A673 (cell line): ENCODE data around the gene DSE. TPM values are rescaled to one million over a fixed set of nuclear protein-coding genes. Genes with fewer than 3 reads are reported as not detected.
A peak's percentile ranks its signal among the peaks of the same experiment; 100 is the strongest.

Experiments
- BruUV-seq: library from RNA; stranded (reverse); fragments of 400-500 nt; replicated peaks from 2 replicates; lab custom pipeline; 2021; lab: Mats Ljungman, UMichigan
- CTCF ChIA-PET: fragments of 300-600 bp; sonication (Branson Sonifier 250); formaldehyde crosslinking; loops from one replicate; lab custom pipeline; 2022; ENCODE audit warnings: antibody characterized with exemption; lab: Charles Lee
- POLR2A ChIA-PET: fragments of 300-600 bp; sonication (Branson Sonifier 250); formaldehyde crosslinking; loops from one replicate; lab custom pipeline; 2022; ENCODE audit warnings: antibody characterized with exemption; ENCODE audit not compliant: low non-redundant PET; lab: Charles Lee
- DNase-seq: peaks from one replicate; pipeline ENCODE4 v3.0.0-alpha.2; 2015; ENCODE audit warnings: low spot score
- H3K27ac ChIP-seq: fragments of 200-600 bp; sonication (generic); 2 replicates; pipeline ENCODE4 v1.5.1; 2016; ENCODE audit warnings: mixed run types, low read depth, mild to moderate bottlenecking, mixed read lengths, antibody characterized with exemption, low read length; ENCODE audit not compliant: poor library complexity, severe bottlenecking
- H3K27me3 ChIP-seq: fragments of 200-600 bp; sonication (generic); replicated peaks from 2 replicates; pipeline ENCODE4 v1.6.1; 2017; ENCODE audit warnings: mixed run types, low read depth, mild to moderate bottlenecking, mixed read lengths, antibody characterized with exemption, low read length; ENCODE audit not compliant: insufficient read depth, poor library complexity
- H3K36me3 ChIP-seq: fragments of 200-600 bp; sonication (generic); 2 replicates; pipeline ENCODE4 v1.6.1; 2016; ENCODE audit warnings: mixed run types, mild to moderate bottlenecking, mixed read lengths, antibody characterized with exemption, low read length; ENCODE audit not compliant: insufficient read depth, poor library complexity, severe bottlenecking
- H3K4me1 ChIP-seq: fragments of 200-600 bp; sonication (generic); 2 replicates; pipeline ENCODE4 v1.6.1; 2017; ENCODE audit warnings: mixed run types, mild to moderate bottlenecking, mixed read lengths, antibody characterized with exemption, low read length; ENCODE audit not compliant: insufficient read depth, poor library complexity, severe bottlenecking
- H3K4me3 ChIP-seq: fragments of 200-600 bp; sonication (generic); 2 replicates; pipeline ENCODE4 v1.5.1; 2016; ENCODE audit warnings: low read depth, mixed run types, mild to moderate bottlenecking, mixed read lengths, low read length; ENCODE audit not compliant: poor library complexity, severe bottlenecking
- H3K9me3 ChIP-seq: fragments of 200-600 bp; sonication (generic); 2 replicates; pipeline ENCODE4 v1.6.1; 2016; ENCODE audit warnings: mixed run types, low read depth, mild to moderate bottlenecking, mixed read lengths, antibody characterized with exemption, low read length; ENCODE audit not compliant: poor library complexity, severe bottlenecking
- CTCF ChIP-seq: fragments of 300-800, 200-600 bp; sonication (generic); conservative IDR thresholded peaks from 2 replicates; pipeline ENCODE4 v1.5.1; 2017; ENCODE audit warnings: low read depth, mild to moderate bottlenecking, antibody characterized with exemption, low read length, moderate library complexity, mixed read lengths
- EZH2 ChIP-seq: fragments of 200-600 bp; sonication (generic); IDR thresholded peaks from 2 replicates; pipeline ENCODE4 v1.6.1; 2017; ENCODE audit warnings: borderline replicate concordance, low read depth, mild to moderate bottlenecking, mixed read lengths, antibody characterized with exemption, low read length; ENCODE audit not compliant: poor library complexity, severe bottlenecking
- intact Hi-C: fragments of 100-400 bp; cut with micrococcal nuclease; formaldehyde crosslinking; loops from one replicate; pipeline ENCODE4 v1.10.0; 2022; ENCODE audit not compliant: unreplicated experiment
- total RNA-seq: library from RNA; stranded (reverse); gene quantifications from 2 replicates; pipeline ENCODE4 v1.2.3, GENCODE V29; 2021

Gene DSE
- total RNA-seq, 1 experiment from 2014 or later, result 31.4 TPM

GRCh38 chr6:116461932-116462885, 91.5 kb downstream of the DSE start:
- DNase-seq, result peak; percentile 15
- H3K27ac ChIP-seq, result no peak overlapping the region
- intact Hi-C loops, result no loop called here
- no peaks in the 10 kb centered on the region for H3K4me1 ChIP-seq
- POLR2A ChIA-PET, result no interaction called here
- CTCF ChIA-PET, result no interaction called here
- no peaks in the 10 kb centered on the region for H3K36me3 ChIP-seq
- H3K9me3 ChIP-seq, result no peaks in the 10 kb centered on the region
- peaks cover 15% of the 10 kb centered on the region for H3K27me3 ChIP-seq
- no TSS peak for BruUV-seq
- TF ChIP-seq CTCF, result no peak
- no peak for TF ChIP-seq EZH2
- H3K4me3 ChIP-seq, result no peak overlapping the region

- no peaks in the 10 kb centered on the region for H3K9me3 ChIP-seq
- no peaks in the 10 kb centered on the region for H3K36me3 ChIP-seq
- CTCF ChIA-PET, result no interaction called here
- intact Hi-C loops, result no loop called here
- H3K4me1 ChIP-seq, result no peaks in the 10 kb centered on the region
- POLR2A ChIA-PET, result no interaction called here
- no TSS peak for BruUV-seq
- TF ChIP-seq EZH2, result no peak
- no peak for TF ChIP-seq CTCF
- DNase-seq, result no peak
- H3K27me3 ChIP-seq, result peaks cover 15% of the 10 kb centered on the region
- no peak overlapping the region for H3K27ac ChIP-seq
- no peak overlapping the region for H3K4me3 ChIP-seq
These were observed 92.6 kb downstream of the DSE start for GRCh38 chr6:116463301-116463700.

- Histone ChIP-seq H3K9me3 (no peaks in the 10 kb centered on the region), H3K4me3 (no peak overlapping the region), H3K27me3 (peaks cover 15% of the 10 kb centered on the region), H3K4me1 (no peaks in the 10 kb centered on the region), H3K27ac (no peak overlapping the region), H3K36me3 (no peaks in the 10 kb centered on the region)
- TF ChIP-seq CTCF, result no peak
- TF ChIP-seq EZH2, result no peak
- BruUV-seq, result no TSS peak
- no peak for DNase-seq
- CTCF ChIA-PET, result no interaction called here
- intact Hi-C loops, result no loop called here
- POLR2A ChIA-PET, result no interaction called here
These were observed 94.5 kb downstream of the DSE start for GRCh38 chr6:116465246-116465645.
